Left ventricle myocardium inferior (tissue), 1 donor: ENCODE results near the gene DET1. TPM values are rescaled to one million over a fixed set of nuclear protein-coding genes. Genes with fewer than 3 reads are reported as not detected.

Experiments used
- DNase-seq: peaks from one replicate; pipeline ENCODE4 v3.0.0-alpha.2; 2020
- H3K27ac ChIP-seq: fragments of 200-600 bp; replicated peaks from 2 replicates; pipeline ENCODE4 v1.8.0; 2021
- H3K27me3 ChIP-seq: fragments of 200-600 bp; 2 replicates; pipeline ENCODE4 v1.8.0; 2021; ENCODE audit warnings: low read depth
- H3K36me3 ChIP-seq: fragments of 200-600 bp; 2 replicates; pipeline ENCODE4 v1.8.0; 2021
- H3K4me1 ChIP-seq: fragments of 200-600 bp; 2 replicates; pipeline ENCODE4 v1.8.0; 2021
- H3K4me3 ChIP-seq: fragments of 200-600 bp; 2 replicates; pipeline ENCODE4 v1.8.0; 2021; ENCODE audit warnings: mild to moderate bottlenecking, moderate library complexity
- H3K9me3 ChIP-seq: fragments of 200-600 bp; replicated peaks from 2 replicates; pipeline ENCODE4 v1.8.0; 2021
- CTCF ChIP-seq: fragments of 200-600 bp; IDR thresholded peaks from 2 replicates; pipeline ENCODE4 v1.8.0; 2021; ENCODE audit warnings: antibody characterized with exemption, mild to moderate bottlenecking, borderline replicate concordance
- intact Hi-C: fragments of 100-400 bp; cut with micrococcal nuclease; formaldehyde crosslinking; loops from one replicate; pipeline ENCODE4 v1.11.0; 2022
- total RNA-seq: library from RNA; stranded (reverse); fragmentation: NEBNext Ultra II Directional; extraction: Animal tissue kit (Norgen Biotek cat#: 25700); gene quantifications from one replicate; pipeline ENCODE4 v1.2.1, GENCODE V29; 2021
- donor health status: DM: no; HTN: yes; CAD: no; lungs with severe emphysema.

DET1 gene
- total RNA-seq, 1 donor from 2014 or later: 5.5 TPM

DNA sequence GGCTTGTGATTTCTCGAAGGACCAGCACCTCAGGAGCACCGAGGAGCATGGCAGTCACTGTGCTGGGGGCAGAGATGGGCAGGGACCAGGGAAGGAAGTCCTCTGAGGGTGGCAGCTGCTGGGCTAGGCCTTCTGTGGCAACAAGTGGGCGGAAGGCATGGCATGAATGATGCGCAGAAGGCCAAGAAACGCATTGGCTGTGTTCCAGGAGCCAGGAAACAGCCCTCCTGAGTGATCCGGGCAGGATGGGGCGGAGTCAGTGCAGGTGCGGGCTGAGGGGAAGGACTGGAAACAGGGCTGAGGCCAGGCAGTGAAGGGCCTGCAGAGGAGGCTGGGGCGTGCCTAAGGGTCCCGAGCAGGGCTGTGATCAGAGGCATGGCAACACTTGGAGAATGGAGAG is 55.3 kb downstream of the DET1 start:
- DNase-seq: no peak
- intact Hi-C loops: no loop called here
- Histone ChIP-seq H3K4me1 (peaks cover 14% of the 10 kb centered on the region), H3K9me3 (no peaks in the 10 kb centered on the region), H3K4me3 (no peak overlapping the region), H3K36me3 (peaks cover 4% of the 10 kb centered on the region), H3K27me3 (no peaks in the 10 kb centered on the region), H3K27ac (no peak overlapping the region)
- no peak for TF ChIP-seq CTCF

DNA sequence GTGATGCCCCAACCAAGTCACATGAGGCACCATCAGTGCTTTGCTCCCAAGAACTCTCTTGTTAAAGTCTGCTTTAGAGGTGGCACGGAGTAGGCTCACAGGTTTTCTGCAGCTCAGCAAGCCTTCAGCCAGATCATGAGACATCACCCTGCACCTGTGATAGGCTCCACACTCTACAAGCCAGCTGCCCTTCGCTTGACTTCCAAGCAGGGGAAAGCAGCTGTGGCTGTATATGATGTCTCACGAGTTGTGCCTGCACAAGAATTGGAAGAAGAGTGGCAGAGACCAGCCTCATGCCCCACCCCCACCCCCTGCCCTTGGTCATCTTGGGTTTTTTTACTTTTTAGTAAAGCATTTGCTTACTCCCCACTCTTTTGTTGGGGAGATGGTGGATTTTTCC is 56.4 kb downstream of the DET1 start:
- TF ChIP-seq CTCF: no peak
- intact Hi-C loops: no loop called here
- DNase-seq: no peak
- Histone ChIP-seq H3K27ac (no peak overlapping the region), H3K36me3 (peaks cover 4% of the 10 kb centered on the region), H3K4me1 (peaks cover 6% of the 10 kb centered on the region), H3K27me3 (no peaks in the 10 kb centered on the region), H3K4me3 (no peak overlapping the region), H3K9me3 (no peaks in the 10 kb centered on the region)

DNA sequence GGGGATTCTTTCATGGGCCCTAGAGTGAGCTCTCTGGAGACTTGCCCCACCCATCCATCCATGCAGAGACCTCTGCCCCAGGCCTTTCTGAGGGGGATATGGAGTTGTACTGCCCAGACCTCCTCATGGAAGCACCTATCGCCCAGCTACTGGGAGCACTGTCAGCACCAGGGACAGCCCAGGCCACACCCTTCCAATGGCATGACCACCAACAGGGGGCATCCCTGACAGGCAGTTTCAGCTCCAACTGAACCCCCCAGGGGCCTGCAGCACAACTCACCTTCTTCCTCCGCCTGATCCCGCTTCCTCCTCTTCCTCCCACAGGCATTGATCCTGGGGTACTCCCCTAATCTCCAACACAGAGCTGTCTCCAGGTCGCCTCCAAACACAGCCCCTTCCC is 57.2 kb downstream of the DET1 start:
- Histone ChIP-seq H3K9me3 (no peaks in the 10 kb centered on the region), H3K4me3 (no peak overlapping the region), H3K4me1 (peaks cover 6% of the 10 kb centered on the region), H3K36me3 (peaks cover 4% of the 10 kb centered on the region), H3K27ac (no peak overlapping the region), H3K27me3 (no peaks in the 10 kb centered on the region)
- TF ChIP-seq CTCF: no peak
- DNase-seq: no peak
- intact Hi-C loops: no loop called here

DNA sequence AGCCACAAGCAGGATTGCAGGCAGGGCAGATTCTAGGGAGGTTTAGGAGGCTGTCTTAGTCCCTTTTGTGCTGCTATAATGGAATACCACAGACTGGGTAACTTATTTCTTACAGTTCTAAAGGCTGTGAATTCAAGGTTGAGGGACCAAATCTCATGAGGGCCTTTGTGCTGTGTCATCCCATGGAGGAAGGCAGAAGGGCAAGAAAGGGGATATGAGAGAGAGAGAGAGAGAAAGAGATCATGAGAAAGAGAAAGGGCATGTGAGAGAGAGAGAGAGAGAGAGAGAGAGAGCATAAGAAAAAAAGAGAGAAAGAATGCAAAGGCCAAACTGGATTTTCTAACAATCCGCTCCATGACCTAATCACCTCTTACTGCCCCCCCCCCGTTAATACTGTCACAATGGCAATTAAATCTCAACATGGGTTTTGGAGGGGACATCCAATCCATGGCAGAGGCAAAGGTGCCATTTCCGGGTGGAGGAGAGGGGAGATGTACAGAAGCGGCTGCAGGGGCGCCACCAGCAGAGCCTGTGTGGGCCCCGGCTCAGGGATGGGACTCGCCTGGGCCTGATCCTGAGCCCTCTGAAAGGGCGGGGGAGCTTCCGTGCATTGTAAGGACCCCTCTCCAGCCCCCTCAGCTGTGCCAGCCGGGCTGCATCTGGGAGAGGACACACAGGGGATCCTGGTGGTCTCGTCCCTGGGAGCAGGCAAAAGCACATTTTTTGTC is 58.5 kb downstream of the DET1 start:
- H3K4me1 ChIP-seq: peaks cover 7% of the 10 kb centered on the region
- TF ChIP-seq CTCF: no peak
- no peak for DNase-seq
- H3K27me3 ChIP-seq: no peaks in the 10 kb centered on the region
- H3K9me3 ChIP-seq: no peaks in the 10 kb centered on the region
- intact Hi-C loops: no loop called here
- H3K4me3 ChIP-seq: no peak overlapping the region
- H3K27ac ChIP-seq: no peak overlapping the region
- peaks cover 4% of the 10 kb centered on the region for H3K36me3 ChIP-seq

- TF ChIP-seq CTCF: no peak
- peaks cover 7% of the 10 kb centered on the region for H3K4me1 ChIP-seq
- intact Hi-C loops: no loop called here
- H3K27ac ChIP-seq: no peak overlapping the region
- H3K9me3 ChIP-seq: no peaks in the 10 kb centered on the region
- no peaks in the 10 kb centered on the region for H3K27me3 ChIP-seq
- no peak overlapping the region for H3K4me3 ChIP-seq
- H3K36me3 ChIP-seq: peaks cover 4% of the 10 kb centered on the region
- DNase-seq: no peak
These were observed 59.2 kb downstream of the DET1 start for GRCh38 chr15:88487178-88487795.
